Ishikawa (cell line): ENCODE results near the gene CAMKK1.

Experiments
- CEBPB ChIP-seq: IDR thresholded peaks from 2 replicates; pipeline ENCODE4 v1.6.1; 2012
- CREB1 ChIP-seq: IDR thresholded peaks from 2 replicates; pipeline ENCODE4 v1.6.1; 2012; ENCODE audit warnings: low read depth
- EGR1 ChIP-seq: IDR thresholded peaks from 2 replicates; pipeline ENCODE4 v1.6.1; 2012
- EP300 ChIP-seq: IDR thresholded peaks from 2 replicates; pipeline ENCODE4 v1.6.1; 2012; ENCODE audit warnings: borderline replicate concordance
- FOXM1 ChIP-seq: IDR thresholded peaks from 2 replicates; pipeline ENCODE4 v1.6.1; 2012; ENCODE audit warnings: low read depth, borderline replicate concordance
- NFIC ChIP-seq: IDR thresholded peaks from 2 replicates; pipeline ENCODE4 v1.6.1; 2012
- RAD21 ChIP-seq: IDR thresholded peaks from 2 replicates; pipeline ENCODE4 v1.6.1; 2012; ENCODE audit warnings: low read depth
- TAF1 ChIP-seq: IDR thresholded peaks from 2 replicates; pipeline ENCODE4 v1.6.1; 2012; ENCODE audit warnings: low read depth, mild to moderate bottlenecking
- TCF12 ChIP-seq: IDR thresholded peaks from 2 replicates; pipeline ENCODE4 v1.6.1; 2012; ENCODE audit warnings: low read depth
- TEAD4 ChIP-seq: IDR thresholded peaks from 2 replicates; pipeline ENCODE4 v1.6.1; 2012
- YY1 ChIP-seq: IDR thresholded peaks from 2 replicates; pipeline ENCODE4 v1.6.1; 2012; ENCODE audit warnings: low read depth
- ZBTB7A ChIP-seq: IDR thresholded peaks from 2 replicates; pipeline ENCODE4 v1.6.1; 2012; ENCODE audit warnings: low read depth
- TF ChIP-seq, protein P1 (sequence below): IDR thresholded peaks from 2 replicates; pipeline ENCODE4 v1.6.1; 2012; ENCODE audit warnings: low read depth, mild to moderate bottlenecking
- TF ChIP-seq, protein P2 (sequence below): IDR thresholded peaks from 2 replicates; pipeline ENCODE4 v1.6.1; 2012
- TF ChIP-seq, protein P3 (sequence below): IDR thresholded peaks from 2 replicates; pipeline ENCODE4 v1.6.1; 2012

Gene CAMKK1

DNA sequence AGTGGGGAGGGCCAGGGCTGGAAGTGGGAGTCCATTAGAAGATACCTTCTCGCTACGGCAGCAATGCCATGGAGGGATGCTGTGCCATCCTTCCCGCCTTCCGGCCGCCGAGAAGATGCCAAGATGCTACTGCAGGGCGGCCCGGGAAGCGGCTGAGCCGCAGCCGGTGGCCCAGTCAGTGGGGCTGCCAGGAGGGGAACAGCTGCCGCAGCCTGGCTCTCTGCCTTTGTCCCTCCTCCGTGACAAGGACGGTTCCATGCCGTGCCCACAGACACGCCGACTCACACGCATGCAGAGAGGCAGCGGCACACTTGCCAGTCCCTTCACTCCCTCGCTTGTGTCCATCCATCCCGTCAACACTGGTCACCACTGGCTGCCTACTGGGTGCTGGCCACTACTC is 26.6 kb downstream of the CAMKK1 start:
- no peak for TF ChIP-seq TCF12

DNA sequence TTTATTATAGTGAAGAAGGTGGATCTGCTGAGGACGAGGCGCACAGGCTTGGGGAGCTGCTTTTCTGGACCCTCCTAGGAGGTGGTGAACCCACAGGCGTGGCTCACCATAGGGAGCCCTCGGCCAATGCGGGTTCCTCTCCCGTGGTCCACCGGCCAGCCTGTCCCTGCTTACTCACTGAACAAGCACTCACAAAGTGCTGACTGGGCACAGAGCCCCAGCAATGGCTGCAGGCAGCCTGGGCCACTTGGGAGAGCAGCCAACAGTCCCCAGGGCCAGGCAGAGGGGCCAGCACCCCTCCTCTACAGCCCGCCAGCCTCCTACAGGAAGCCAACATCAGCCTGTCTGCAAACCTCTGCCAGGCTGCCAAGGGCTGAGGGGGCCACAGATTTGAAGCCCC is 27.7 kb downstream of the CAMKK1 start:
- TF ChIP-seq CREB1 (no peak), EP300 (no peak), TCF12 (no peak), CEBPB (no peak), EGR1 (no peak), RAD21 (no peak), TAF1 (no peak)
- TF ChIP-seq, protein P1, sequence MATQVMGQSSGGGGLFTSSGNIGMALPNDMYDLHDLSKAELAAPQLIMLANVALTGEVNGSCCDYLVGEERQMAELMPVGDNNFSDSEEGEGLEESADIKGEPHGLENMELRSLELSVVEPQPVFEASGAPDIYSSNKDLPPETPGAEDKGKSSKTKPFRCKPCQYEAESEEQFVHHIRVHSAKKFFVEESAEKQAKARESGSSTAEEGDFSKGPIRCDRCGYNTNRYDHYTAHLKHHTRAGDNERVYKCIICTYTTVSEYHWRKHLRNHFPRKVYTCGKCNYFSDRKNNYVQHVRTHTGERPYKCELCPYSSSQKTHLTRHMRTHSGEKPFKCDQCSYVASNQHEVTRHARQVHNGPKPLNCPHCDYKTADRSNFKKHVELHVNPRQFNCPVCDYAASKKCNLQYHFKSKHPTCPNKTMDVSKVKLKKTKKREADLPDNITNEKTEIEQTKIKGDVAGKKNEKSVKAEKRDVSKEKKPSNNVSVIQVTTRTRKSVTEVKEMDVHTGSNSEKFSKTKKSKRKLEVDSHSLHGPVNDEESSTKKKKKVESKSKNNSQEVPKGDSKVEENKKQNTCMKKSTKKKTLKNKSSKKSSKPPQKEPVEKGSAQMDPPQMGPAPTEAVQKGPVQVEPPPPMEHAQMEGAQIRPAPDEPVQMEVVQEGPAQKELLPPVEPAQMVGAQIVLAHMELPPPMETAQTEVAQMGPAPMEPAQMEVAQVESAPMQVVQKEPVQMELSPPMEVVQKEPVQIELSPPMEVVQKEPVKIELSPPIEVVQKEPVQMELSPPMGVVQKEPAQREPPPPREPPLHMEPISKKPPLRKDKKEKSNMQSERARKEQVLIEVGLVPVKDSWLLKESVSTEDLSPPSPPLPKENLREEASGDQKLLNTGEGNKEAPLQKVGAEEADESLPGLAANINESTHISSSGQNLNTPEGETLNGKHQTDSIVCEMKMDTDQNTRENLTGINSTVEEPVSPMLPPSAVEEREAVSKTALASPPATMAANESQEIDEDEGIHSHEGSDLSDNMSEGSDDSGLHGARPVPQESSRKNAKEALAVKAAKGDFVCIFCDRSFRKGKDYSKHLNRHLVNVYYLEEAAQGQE, result no peak

DNA sequence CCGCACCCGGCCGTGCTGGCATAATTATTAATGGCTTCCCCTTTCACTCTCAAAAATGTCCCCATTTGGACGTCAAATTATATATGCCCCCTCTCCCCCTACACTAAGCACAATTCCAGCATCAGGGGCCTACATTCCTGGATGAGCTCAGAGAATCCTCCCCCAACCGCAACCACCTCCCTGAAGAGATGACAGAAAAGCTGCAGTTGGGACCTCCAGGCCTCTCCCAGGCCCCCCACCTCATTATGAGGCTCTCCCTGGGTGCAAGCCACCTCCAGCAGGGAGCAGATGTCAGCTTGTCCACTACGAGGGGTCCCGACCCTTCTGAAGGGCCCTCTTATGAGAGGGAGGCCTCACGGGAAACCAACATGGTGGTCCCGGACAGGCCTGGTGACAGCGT is 28.3 kb downstream of the CAMKK1 start:
- TF ChIP-seq ZBTB7A, result no peak
- no peak for TF ChIP-seq FOXM1
- TF ChIP-seq, protein P2, sequence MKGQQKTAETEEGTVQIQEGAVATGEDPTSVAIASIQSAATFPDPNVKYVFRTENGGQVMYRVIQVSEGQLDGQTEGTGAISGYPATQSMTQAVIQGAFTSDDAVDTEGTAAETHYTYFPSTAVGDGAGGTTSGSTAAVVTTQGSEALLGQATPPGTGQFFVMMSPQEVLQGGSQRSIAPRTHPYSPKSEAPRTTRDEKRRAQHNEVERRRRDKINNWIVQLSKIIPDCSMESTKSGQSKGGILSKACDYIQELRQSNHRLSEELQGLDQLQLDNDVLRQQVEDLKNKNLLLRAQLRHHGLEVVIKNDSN, result no peak
- TF ChIP-seq TAF1, result no peak
- TF ChIP-seq, protein P3, sequence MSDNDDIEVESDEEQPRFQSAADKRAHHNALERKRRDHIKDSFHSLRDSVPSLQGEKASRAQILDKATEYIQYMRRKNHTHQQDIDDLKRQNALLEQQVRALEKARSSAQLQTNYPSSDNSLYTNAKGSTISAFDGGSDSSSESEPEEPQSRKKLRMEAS, result no peak
- no peak for TF ChIP-seq EGR1
- TF ChIP-seq, protein P1, result no peak
- no peak for TF ChIP-seq TEAD4
- TF ChIP-seq EP300, result no peak

DNA sequence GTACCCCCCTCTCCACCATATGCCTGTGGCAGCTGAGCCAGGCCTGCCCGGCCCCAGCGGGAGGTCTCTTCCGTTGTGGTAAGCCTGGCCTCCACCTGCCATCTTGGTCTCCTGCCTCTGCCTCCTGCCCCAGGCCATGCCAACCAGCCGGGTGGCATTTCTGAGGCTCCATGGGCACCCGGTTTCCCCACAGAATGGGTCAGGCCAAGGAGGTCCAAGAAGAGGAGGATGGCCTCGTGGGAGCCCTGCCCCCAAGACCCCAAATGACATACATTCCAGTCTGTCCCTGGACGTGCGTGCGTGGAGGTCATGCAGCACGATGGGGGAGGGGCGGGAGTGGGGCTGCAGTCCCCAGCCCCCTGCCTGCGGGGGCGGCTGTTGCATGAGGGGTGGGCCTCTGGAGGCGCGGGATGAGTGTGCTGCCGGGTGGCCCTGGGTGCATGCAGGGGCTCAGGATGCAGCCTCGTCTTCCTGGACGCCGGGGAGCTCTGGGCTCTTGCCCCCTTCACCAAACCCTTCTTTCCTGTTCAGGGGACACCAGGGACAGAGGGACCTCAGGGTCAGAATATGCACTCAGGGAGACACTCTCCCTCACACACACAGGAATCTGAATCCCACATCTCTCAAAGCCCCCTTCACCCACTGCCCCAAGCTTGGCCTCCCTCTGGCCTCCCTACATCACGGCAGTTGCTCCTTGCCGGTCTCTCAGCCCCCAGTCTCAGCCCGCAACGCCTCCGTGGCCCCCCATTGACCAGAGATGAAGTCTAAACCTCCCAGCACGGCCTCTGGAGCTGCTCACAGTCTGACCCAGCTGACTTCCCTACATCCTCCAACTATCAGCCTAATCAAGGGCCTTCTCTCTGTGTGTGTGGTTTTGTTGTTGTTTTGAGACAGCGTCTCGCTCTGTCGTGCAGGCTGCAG is 30.8 kb downstream of the CAMKK1 start:
- TF ChIP-seq NFIC (no peak), ZBTB7A (no peak), CEBPB (no peak), YY1 (no peak), TEAD4 (no peak), EGR1 (no peak), EP300 (no peak), TCF12 (no peak), CREB1 (no peak), FOXM1 (no peak), RAD21 (no peak), TAF1 (no peak)
- TF ChIP-seq, protein P3, result no peak
- TF ChIP-seq, protein P1, result no peak
- TF ChIP-seq, protein P2, result no peak
